Liver (tissue), 3 donors: Measurements from ENCODE around the gene RGS3.

Source experiments
- EGR1 ChIP-seq, 2 donors: IDR thresholded peaks; 2 replicates each; pipeline ENCODE4 v1.6.1; 2016 to 2018; ENCODE audit warnings: antibody characterized with exemption in 2 of 2, low read depth in 2 of 2
- GABPA ChIP-seq, 2 donors: IDR thresholded peaks in 1 of 2; conservative IDR thresholded peaks in 1 of 2; 2 replicates each; pipeline ENCODE4 v1.6.1; 2016; ENCODE audit warnings: antibody characterized with exemption in 2 of 2, mild to moderate bottlenecking in 1 of 2, moderate library complexity in 1 of 2
- RXRA ChIP-seq, 2 donors: IDR thresholded peaks; 2 replicates each; pipeline ENCODE4 v1.6.1; 2017 to 2018; ENCODE audit warnings: antibody characterized with exemption in 2 of 2, mild to moderate bottlenecking in 1 of 2
- TF ChIP-seq, protein P1 (sequence below): fragments of 150-350 bp; IDR thresholded peaks from 2 replicates; pipeline ENCODE4 v1.5.1; 2017; ENCODE audit warnings: improper control_type of control experiment, low read depth, low read length; ENCODE audit not compliant: missing input control
- TF ChIP-seq, protein P2 (sequence below): IDR thresholded peaks from 2 replicates; pipeline ENCODE4 v1.6.1; 2016; ENCODE audit warnings: antibody characterized with exemption
- donor health status: healthy.
- donor health status: healthy.

DNA sequence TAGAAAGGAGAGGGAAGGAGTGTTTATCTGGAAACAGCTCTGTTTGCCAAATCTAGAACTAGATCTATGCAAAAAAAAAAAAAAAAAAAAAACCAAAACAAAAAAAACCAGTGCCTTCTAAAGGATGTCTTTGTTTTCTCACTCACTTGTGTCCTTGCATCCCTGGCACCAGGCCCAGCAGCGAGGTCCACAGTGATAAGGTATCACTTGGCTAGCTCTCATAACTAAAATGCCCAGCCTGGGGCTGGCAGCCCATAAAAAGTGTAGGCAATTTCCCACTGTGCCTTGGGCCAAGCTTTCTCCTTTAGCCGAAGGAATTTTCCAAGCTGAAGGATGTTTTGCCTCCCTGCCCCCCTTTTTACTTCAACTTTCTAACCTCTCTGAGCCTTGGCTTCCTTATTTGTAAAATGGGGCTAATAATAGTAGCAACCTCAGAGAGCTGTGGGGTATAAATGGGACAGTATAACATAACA is 20.8 kb downstream of the RGS3 start:
- TF ChIP-seq, protein P1, sequence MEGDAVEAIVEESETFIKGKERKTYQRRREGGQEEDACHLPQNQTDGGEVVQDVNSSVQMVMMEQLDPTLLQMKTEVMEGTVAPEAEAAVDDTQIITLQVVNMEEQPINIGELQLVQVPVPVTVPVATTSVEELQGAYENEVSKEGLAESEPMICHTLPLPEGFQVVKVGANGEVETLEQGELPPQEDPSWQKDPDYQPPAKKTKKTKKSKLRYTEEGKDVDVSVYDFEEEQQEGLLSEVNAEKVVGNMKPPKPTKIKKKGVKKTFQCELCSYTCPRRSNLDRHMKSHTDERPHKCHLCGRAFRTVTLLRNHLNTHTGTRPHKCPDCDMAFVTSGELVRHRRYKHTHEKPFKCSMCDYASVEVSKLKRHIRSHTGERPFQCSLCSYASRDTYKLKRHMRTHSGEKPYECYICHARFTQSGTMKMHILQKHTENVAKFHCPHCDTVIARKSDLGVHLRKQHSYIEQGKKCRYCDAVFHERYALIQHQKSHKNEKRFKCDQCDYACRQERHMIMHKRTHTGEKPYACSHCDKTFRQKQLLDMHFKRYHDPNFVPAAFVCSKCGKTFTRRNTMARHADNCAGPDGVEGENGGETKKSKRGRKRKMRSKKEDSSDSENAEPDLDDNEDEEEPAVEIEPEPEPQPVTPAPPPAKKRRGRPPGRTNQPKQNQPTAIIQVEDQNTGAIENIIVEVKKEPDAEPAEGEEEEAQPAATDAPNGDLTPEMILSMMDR, result no peak
- TF ChIP-seq EGR1 (IDR thresholded peaks at IDR 0.05; ENCODE audit: low read depth in 2 of 2) (no peak), RXRA (IDR thresholded peaks at IDR 0.05) (no peak), GABPA (IDR thresholded peaks at IDR 0.05 in 1 of 2, conservative IDR thresholded peaks at IDR 0.05 in 1 of 2) (no peak)
- TF ChIP-seq, protein P2, sequence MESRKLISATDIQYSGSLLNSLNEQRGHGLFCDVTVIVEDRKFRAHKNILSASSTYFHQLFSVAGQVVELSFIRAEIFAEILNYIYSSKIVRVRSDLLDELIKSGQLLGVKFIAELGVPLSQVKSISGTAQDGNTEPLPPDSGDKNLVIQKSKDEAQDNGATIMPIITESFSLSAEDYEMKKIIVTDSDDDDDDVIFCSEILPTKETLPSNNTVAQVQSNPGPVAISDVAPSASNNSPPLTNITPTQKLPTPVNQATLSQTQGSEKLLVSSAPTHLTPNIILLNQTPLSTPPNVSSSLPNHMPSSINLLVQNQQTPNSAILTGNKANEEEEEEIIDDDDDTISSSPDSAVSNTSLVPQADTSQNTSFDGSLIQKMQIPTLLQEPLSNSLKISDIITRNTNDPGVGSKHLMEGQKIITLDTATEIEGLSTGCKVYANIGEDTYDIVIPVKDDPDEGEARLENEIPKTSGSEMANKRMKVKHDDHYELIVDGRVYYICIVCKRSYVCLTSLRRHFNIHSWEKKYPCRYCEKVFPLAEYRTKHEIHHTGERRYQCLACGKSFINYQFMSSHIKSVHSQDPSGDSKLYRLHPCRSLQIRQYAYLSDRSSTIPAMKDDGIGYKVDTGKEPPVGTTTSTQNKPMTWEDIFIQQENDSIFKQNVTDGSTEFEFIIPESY, result no peak
